Measurements from ENCODE around the gene FRS2.

DNA sequence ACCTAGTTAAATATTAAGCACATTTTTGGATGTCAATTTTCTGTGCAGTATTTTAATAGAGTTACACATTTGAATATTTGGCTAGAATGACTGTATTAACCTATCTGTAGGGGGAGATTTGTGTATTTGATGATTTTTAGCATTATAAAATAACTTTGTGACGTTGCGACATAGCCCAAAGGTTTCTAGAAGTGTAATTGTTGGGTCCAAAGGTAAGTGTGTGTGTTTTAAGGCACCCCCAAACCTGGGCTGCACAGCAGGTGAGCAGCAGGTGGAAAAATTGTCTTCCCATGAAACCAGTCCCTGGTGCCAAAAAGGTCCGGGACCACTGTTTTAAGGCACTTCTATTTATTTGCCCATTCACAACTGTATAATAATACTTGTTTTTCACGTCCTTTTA, 118.3 kb downstream of the FRS2 start:
- no peak for TF ChIP-seq TAF1 (IDR thresholded peaks at IDR 0.05; ENCODE audit: low read depth, low read length)
- 0 out of 2 replicates have a peak, but pooled peaks have one; percentile 14 for TF ChIP-seq POLR2A (IDR thresholded peaks at IDR 0.05; ENCODE audit: low read depth, low read length)
- TF ChIP-seq PAX5 (IDR thresholded peaks at IDR 0.05; ENCODE audit: insufficient read depth, low read length, severe bottlenecking): no peak

Measured in GM12891 (cell line).